ENCODE results near the gene CLCN3. TPM values are rescaled to one million over a fixed set of nuclear protein-coding genes. Genes with fewer than 3 reads are reported as not detected.

Gene CLCN3
- total RNA-seq, 1 donor from 2014 or later: 19.6 TPM

DNA sequence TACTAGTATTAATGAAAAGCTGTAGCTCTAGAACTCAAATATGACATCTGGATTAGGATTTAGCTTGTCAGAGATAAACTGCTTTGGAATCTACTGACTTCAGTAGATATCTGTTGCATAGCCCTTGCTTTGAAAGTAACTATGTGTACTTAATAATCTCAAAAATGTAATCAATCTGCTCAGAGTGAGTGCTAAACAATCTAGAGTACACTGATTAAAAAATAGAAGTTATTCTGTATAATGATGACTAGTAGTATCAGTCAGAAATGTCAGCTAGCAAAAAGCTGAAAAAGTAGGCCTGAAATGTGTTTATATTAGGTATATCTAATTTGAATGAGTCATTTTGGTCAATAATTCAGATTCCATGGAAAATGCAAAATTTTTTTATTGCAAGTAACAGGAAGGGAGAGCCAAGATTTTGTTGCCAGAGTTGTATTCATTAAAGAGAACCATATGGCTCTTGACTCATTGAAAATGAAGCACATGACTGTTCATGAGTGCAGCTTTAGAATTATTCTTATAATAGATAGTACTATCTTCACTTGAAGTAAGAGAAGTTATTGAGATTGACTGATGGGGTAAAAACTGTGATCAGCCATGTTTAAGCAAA, 20.0 kb downstream of the CLCN3 start:
- TF ChIP-seq POLR2AphosphoS5 (IDR thresholded peaks at IDR 0.05; ENCODE audit: insufficient read depth in 1 of 2, low read depth in 1 of 2): no peak
- no peak for TF ChIP-seq POLR2A (IDR thresholded peaks at IDR 0.05)
- TF ChIP-seq, protein P1, sequence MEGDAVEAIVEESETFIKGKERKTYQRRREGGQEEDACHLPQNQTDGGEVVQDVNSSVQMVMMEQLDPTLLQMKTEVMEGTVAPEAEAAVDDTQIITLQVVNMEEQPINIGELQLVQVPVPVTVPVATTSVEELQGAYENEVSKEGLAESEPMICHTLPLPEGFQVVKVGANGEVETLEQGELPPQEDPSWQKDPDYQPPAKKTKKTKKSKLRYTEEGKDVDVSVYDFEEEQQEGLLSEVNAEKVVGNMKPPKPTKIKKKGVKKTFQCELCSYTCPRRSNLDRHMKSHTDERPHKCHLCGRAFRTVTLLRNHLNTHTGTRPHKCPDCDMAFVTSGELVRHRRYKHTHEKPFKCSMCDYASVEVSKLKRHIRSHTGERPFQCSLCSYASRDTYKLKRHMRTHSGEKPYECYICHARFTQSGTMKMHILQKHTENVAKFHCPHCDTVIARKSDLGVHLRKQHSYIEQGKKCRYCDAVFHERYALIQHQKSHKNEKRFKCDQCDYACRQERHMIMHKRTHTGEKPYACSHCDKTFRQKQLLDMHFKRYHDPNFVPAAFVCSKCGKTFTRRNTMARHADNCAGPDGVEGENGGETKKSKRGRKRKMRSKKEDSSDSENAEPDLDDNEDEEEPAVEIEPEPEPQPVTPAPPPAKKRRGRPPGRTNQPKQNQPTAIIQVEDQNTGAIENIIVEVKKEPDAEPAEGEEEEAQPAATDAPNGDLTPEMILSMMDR (IDR thresholded peaks at IDR 0.05): no peak
- intact Hi-C loops (cut with DNase I): no loop called here
- Histone ChIP-seq H3K4me1 (no peaks in the 10 kb centered on the region), H3K27ac (peak overlapping the region; percentile 25), H3K9me3 (no peaks in the 10 kb centered on the region), H3K4me3 (no peak overlapping the region), H3K36me3 (peaks cover 0 to 19% of the 10 kb centered on the region in 2 donors), H3K27me3 (no peaks in the 10 kb centered on the region)
- no peak for DNase-seq (ENCODE audit: extremely low spot score in 2 of 2)

DNA sequence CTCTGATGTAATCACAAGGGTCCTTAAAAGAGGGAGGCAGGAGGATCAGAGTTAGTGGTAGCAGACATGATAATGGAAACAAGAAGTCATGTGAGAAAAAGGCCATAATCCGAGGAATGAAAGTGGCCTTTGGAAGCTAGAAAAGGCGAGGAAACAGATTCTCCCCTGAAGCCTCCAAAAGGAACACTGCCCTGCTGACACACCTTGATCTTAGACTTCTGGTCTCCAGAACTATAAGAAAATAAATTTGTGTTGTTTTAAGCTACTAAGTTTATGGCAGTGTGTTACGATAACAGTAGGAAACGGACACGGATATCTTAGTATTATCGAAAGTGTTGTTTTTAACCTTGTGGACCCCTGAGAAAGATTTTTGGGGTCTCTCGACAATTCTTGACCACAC, 24.4 kb downstream of the CLCN3 start:
- Histone ChIP-seq H3K9me3 (no peaks in the 10 kb centered on the region), H3K4me1 (no peaks in the 10 kb centered on the region), H3K4me3 (no peak overlapping the region), H3K27me3 (no peaks in the 10 kb centered on the region), H3K27ac (no peak overlapping the region), H3K36me3 (peaks cover 0 to 11% of the 10 kb centered on the region in 2 donors)
- no peak for TF ChIP-seq POLR2A (IDR thresholded peaks at IDR 0.05)
- no peak for TF ChIP-seq POLR2AphosphoS5 (IDR thresholded peaks at IDR 0.05; ENCODE audit: insufficient read depth in 1 of 2, low read depth in 1 of 2)
- intact Hi-C loops (cut with DNase I): no loop called here
- DNase-seq (ENCODE audit: extremely low spot score in 2 of 2): no peak

DNA sequence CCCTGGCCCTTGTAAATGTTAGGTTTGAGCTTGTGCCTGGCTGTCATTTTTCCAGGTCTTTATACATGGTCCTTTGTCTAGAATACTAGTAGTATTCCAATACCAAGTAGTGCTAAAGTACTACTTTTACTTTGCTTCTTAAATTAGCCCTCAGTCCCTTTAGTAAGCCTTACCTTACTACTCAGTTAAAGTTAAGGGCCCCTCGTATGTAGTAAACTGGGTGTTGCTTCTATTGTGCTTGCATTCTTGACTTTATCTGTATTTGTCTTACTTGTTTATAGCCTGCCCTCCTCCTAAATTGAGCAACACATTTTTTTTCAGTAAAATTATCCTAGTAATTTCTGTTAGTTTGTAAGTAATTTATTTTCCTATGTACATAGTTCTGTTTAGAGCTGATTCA, 25.2 kb downstream of the CLCN3 start:
- H3K9me3 ChIP-seq: no peaks in the 10 kb centered on the region
- intact Hi-C loops (cut with DNase I): no loop called here
- no peak for TF ChIP-seq POLR2A (IDR thresholded peaks at IDR 0.05)
- no peak for TF ChIP-seq POLR2AphosphoS5 (IDR thresholded peaks at IDR 0.05; ENCODE audit: insufficient read depth in 1 of 2, low read depth in 1 of 2)
- TF ChIP-seq, protein P1 (IDR thresholded peaks at IDR 0.05): no peak

DNA sequence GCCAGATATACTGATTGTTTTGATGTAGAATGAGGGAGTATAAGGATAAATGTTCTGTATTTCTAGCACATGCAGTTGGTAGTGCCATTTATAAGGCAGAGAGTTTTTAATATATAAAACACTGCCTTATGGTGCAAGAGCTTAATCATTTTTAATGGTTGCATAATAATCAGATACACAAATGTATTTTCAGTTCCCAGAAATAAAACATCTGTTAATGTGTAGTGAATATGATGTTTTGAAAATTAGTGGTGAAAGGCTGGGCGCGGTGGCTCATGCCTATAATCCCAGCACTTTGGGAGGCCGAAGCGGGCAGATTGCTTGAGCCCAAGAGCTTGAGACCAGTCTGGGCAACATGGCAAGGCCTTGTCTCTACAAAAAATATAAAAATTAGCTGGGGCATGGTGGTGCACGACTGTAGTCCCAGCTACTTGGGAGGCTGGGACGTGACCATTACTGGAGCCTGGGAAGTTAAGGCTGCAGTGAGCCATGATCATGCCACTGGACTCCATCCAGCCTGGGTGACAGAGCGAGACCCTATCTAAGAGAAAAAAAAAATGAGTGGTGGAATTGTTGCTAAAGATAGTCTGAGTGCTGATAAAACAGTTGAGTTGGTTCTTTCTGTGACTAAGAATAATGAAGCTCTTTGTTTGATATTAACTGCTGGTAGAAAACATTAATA, 29.3 kb downstream of the CLCN3 start:
- Histone ChIP-seq H3K27ac (no peak overlapping the region), H3K4me3 (no peak overlapping the region), H3K36me3 (peaks cover 0 to 4% of the 10 kb centered on the region in 2 donors), H3K4me1 (no peaks in the 10 kb centered on the region), H3K9me3 (no peaks in the 10 kb centered on the region), H3K27me3 (no peaks in the 10 kb centered on the region)
- TF ChIP-seq POLR2A (IDR thresholded peaks at IDR 0.05) (no peak), POLR2AphosphoS5 (IDR thresholded peaks at IDR 0.05; ENCODE audit: insufficient read depth in 1 of 2, low read depth in 1 of 2) (no peak)
- TF ChIP-seq, protein P1 (IDR thresholded peaks at IDR 0.05): no peak
- intact Hi-C loops (cut with DNase I): no loop called here
- no peak for DNase-seq (ENCODE audit: extremely low spot score in 2 of 2)

More for the DNA sequence above, 25.2 kb downstream of the CLCN3 start:
- Histone ChIP-seq H3K27me3 (no peaks in the 10 kb centered on the region), H3K4me1 (no peaks in the 10 kb centered on the region), H3K27ac (no peak overlapping the region), H3K4me3 (no peak overlapping the region), H3K36me3 (peaks cover 0 to 11% of the 10 kb centered on the region in 2 donors)
- no peak for DNase-seq (ENCODE audit: extremely low spot score in 2 of 2)

DNA sequence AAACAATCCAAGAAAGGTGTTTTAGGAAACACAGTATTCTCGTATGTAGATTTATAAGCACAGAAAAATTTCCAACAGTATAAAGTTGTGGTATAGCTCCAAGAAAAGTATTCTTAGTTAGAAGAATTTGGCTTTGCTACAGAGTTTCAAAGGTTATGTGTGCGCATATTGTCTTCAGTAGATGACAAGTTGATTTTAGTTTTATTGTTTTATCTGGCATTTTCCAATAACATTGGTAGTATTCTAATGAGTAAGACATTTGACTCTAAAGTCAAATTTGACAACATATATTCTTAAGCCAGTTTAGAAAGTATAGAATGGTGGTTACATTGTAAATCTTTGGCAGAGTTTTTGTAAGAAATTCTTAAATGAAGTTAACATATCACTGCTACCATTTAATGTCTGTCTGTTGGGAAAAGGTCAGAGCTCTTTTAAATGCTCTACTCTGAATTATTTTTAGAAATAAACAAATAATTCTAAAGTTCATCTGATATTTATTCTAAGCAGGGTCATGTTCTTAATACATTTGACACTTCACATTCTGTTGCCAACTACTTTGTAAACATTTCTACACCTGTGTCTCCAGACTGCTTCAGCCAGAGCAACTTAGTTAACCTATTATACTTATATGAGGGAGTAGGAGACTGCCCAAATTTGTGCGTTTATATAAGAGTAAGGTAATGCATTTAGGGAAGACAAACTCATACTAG, 30.0 kb downstream of the CLCN3 start:
- Histone ChIP-seq H3K36me3 (peaks cover 0 to 4% of the 10 kb centered on the region in 2 donors), H3K27ac (no peak overlapping the region), H3K4me1 (no peaks in the 10 kb centered on the region), H3K9me3 (no peaks in the 10 kb centered on the region), H3K27me3 (no peaks in the 10 kb centered on the region), H3K4me3 (no peak overlapping the region)
- intact Hi-C loops (cut with DNase I): no loop called here
- DNase-seq (ENCODE audit: extremely low spot score in 2 of 2): no peak
- TF ChIP-seq, protein P1 (IDR thresholded peaks at IDR 0.05): no peak
- TF ChIP-seq POLR2A (IDR thresholded peaks at IDR 0.05) (no peak), POLR2AphosphoS5 (IDR thresholded peaks at IDR 0.05; ENCODE audit: insufficient read depth in 1 of 2, low read depth in 1 of 2) (no peak)

All from vagina (tissue), 2 donors.